BJ (cell line): Measurements from ENCODE around the gene ABCC8. TPM values are rescaled to one million over a fixed set of nuclear protein-coding genes. Genes with fewer than 3 reads are reported as not detected.
A peak's percentile ranks its signal among the peaks of the same experiment; 100 is the strongest.

Experiments
- CTCF ChIA-PET: fragments of 350-600 bp; formaldehyde crosslinking; extraction: SDS; loops from one replicate; lab custom pipeline; 2021; ENCODE audit warnings: antibody characterized with exemption, inconsistent platforms; lab: Yijun Ruan, JAX
- POLR2A ChIA-PET: fragments of 300-600 bp; sonication (Branson Sonifier 250); formaldehyde crosslinking; extraction: SDS; loops from one replicate; lab custom pipeline; 2021; ENCODE audit warnings: antibody characterized with exemption; lab: Charles Lee
- DNase-seq: peaks from one replicate; pipeline ENCODE4 v3.0.0-alpha.2; 2011; ENCODE audit warnings: low read depth
- H3K27me3 ChIP-seq: 2 replicates; pipeline ENCODE4 v1.6.0; 2011; ENCODE audit warnings: low read length; ENCODE audit not compliant: control insufficient read depth, insufficient read depth
- H3K36me3 ChIP-seq: 2 replicates; pipeline ENCODE4 v1.5.1; 2011; ENCODE audit warnings: low read length; ENCODE audit not compliant: control insufficient read depth, insufficient read depth
- H3K4me3 ChIP-seq: 2 replicates; pipeline ENCODE4 v1.5.1; 2011; ENCODE audit warnings: low read depth, mild to moderate bottlenecking, control low read depth, low read length
- CTCF ChIP-seq: IDR thresholded peaks from 2 replicates; pipeline ENCODE4 v1.5.1; 2011; ENCODE audit warnings: low read depth, mild to moderate bottlenecking, control low read depth, inconsistent platforms, low read length, moderate library complexity; ENCODE audit not compliant: insufficient read depth
- polyA plus RNA-seq: library from polyadenylated mRNA; depleted of rRNA; stranded (reverse); fragments of >200 nt; gene quantifications from 2 replicates; pipeline ENCODE4 v1.2.3, GENCODE V29; 2011

Gene ABCC8
- polyA plus RNA-seq, 1 experiment = not detected

GRCh38 chr11:17352950-17353820, 123.5 kb downstream of the ABCC8 start:
- Histone ChIP-seq H3K36me3 (no peaks in the 10 kb centered on the region), H3K27me3 (no peaks in the 10 kb centered on the region), H3K4me3 (peak overlapping the region; percentile 53)
- peak; percentile 9 for DNase-seq
- 0 out of 2 replicates have a peak, but pooled peaks have one; percentile 5 for TF ChIP-seq CTCF
- POLR2A ChIA-PET = interaction anchor here (0.6 kb wide), 1 partner anchor 15 kb away, joined by 3 read pairs; no protein-coding TSS in a partner anchor
- CTCF ChIA-PET = interaction anchor here (0.5 to 3.5 kb wide), 19 partner anchors 8 to 346 kb away, joined by 3 to 42 read pairs (median 4); no protein-coding TSS in a partner anchor

- peak; percentile 5 for DNase-seq
- TF ChIP-seq CTCF = 0 out of 2 replicates have a peak, but pooled peaks have one; percentile 5
- ChIA-PET POLR2A (interaction anchor here (1.1 kb wide), 1 partner anchor 8 kb away, joined by 26 read pairs; no protein-coding TSS in a partner anchor), CTCF (no interaction called here)
- no peaks in the 10 kb centered on the region for H3K36me3 ChIP-seq
- no peaks in the 10 kb centered on the region for H3K27me3 ChIP-seq
- peak within 1 kb of the TSS; percentile 53 for H3K4me3 ChIP-seq
These were observed 125.0 kb downstream of the ABCC8 start, which contains the start of gene NCR3LG1 for GRCh38 chr11:17351510-17352176. TSS of gene NCR3LG1 (plus strand) at chr11:17351800. CDS start at chr11:17351970, 170 bp downstream.

- Histone ChIP-seq H3K36me3 (no peaks in the 10 kb centered on the region), H3K4me3 (peak overlapping the region; percentile 53), H3K27me3 (no peaks in the 10 kb centered on the region)
- TF ChIP-seq CTCF = 0 out of 2 replicates have a peak, but pooled peaks have one; percentile 33
- ChIA-PET POLR2A (no interaction called here), CTCF (interaction anchor here (1.0 kb wide), 1 partner anchor 121 kb away, joined by 3 read pairs; no protein-coding TSS in a partner anchor)
- DNase-seq = no peak
These were observed 125.5 kb downstream of the ABCC8 start for GRCh38 chr11:17351172-17351509.

- Histone ChIP-seq H3K4me3 (no peak overlapping the region), H3K36me3 (no peaks in the 10 kb centered on the region), H3K27me3 (no peaks in the 10 kb centered on the region)
- CTCF ChIA-PET = interaction anchor here (1.0 kb wide), 1 partner anchor 120 kb away, joined by 3 read pairs; no protein-coding TSS in a partner anchor
- POLR2A ChIA-PET = no interaction called here
- TF ChIP-seq CTCF = no peak
- no peak for DNase-seq
These were observed 126.0 kb downstream of the ABCC8 start for GRCh38 chr11:17350455-17351171.
